ENCODE measurements around the gene THOC7.

DNA sequence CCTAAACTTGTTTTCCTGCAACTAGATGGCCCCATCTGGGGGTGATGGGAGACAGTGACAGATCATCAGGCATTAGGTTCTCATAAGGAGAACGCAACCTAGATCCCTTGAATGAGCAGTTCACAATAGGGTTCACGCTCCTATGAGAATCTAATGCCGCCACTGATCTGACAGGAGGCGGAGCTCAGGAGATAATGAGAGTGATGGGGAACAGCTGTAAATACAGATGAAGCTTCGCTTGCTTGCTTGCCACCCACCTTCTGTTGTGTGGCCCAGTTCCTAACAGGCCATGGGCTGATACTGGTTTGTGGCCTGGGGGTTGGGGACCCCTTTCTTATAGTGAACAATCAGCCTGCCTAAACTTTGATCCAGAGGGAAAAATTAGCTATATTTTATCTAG is 59.7 kb downstream of the THOC7 start:
- no peak for TF ChIP-seq POLR2A (IDR thresholded peaks at IDR 0.05)
- TF ChIP-seq, protein P1, sequence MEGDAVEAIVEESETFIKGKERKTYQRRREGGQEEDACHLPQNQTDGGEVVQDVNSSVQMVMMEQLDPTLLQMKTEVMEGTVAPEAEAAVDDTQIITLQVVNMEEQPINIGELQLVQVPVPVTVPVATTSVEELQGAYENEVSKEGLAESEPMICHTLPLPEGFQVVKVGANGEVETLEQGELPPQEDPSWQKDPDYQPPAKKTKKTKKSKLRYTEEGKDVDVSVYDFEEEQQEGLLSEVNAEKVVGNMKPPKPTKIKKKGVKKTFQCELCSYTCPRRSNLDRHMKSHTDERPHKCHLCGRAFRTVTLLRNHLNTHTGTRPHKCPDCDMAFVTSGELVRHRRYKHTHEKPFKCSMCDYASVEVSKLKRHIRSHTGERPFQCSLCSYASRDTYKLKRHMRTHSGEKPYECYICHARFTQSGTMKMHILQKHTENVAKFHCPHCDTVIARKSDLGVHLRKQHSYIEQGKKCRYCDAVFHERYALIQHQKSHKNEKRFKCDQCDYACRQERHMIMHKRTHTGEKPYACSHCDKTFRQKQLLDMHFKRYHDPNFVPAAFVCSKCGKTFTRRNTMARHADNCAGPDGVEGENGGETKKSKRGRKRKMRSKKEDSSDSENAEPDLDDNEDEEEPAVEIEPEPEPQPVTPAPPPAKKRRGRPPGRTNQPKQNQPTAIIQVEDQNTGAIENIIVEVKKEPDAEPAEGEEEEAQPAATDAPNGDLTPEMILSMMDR (IDR thresholded peaks at IDR 0.05): no peak

Data from adrenal gland (tissue), 5 donors.